Ovary (tissue), 3 donors: ENCODE results near the gene POU5F1.

Source experiments
- POLR2A ChIP-seq: fragments of 450-650 bp; IDR thresholded peaks from one replicate; pipeline ENCODE4 v1.6.1; 2017; ENCODE audit warnings: antibody characterized with exemption, mild to moderate bottlenecking, moderate library complexity
- TF ChIP-seq, protein P1 (sequence below), 3 donors: fragments of 450-650 bp in 2 of 3; fragments of 200-600 bp in 1 of 3; IDR thresholded peaks; one replicate each; pipeline versions ENCODE4 v1.5.1 to v1.8.0; 2016 to 2022; ENCODE audit warnings: antibody characterized with exemption in 3 of 3, mild to moderate bottlenecking in 1 of 3
- donor health status: DM: no; HTN: no; CAD: no.

GRCh38 chr6:31190488-31190887 is 20.0 kb upstream of the POU5F1 start:
- no peak for TF ChIP-seq POLR2A
- TF ChIP-seq, protein P1, sequence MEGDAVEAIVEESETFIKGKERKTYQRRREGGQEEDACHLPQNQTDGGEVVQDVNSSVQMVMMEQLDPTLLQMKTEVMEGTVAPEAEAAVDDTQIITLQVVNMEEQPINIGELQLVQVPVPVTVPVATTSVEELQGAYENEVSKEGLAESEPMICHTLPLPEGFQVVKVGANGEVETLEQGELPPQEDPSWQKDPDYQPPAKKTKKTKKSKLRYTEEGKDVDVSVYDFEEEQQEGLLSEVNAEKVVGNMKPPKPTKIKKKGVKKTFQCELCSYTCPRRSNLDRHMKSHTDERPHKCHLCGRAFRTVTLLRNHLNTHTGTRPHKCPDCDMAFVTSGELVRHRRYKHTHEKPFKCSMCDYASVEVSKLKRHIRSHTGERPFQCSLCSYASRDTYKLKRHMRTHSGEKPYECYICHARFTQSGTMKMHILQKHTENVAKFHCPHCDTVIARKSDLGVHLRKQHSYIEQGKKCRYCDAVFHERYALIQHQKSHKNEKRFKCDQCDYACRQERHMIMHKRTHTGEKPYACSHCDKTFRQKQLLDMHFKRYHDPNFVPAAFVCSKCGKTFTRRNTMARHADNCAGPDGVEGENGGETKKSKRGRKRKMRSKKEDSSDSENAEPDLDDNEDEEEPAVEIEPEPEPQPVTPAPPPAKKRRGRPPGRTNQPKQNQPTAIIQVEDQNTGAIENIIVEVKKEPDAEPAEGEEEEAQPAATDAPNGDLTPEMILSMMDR (IDR thresholded peaks at IDR 0.05) = no peak
